Measurements from ENCODE around the gene UNC79. TPM values are rescaled to one million over a fixed set of nuclear protein-coding genes. Genes with fewer than 3 reads are reported as not detected.

Gene UNC79
- total RNA-seq, 1 donor from 2014 or later = 0.10 TPM

DNA sequence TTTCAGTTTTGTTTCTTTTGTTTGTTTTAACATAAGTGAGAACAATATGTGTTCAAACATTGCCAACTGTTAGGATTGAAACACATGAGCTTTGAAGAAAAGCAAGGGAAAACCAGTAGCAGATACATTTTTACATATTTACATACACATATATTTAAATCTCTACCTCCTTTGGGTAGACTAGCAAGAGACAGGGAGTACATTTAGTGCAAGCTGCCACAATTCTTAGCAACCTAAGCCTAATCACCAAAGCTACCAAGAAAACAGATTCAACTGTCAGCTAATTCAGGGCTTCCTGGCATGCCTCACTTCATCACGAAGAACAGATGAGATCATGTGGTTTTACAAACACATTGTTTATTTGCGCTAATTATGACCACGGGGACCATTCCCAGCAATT is 214.5 kb downstream of the UNC79 start:
- Mint-ChIP-seq H3K4me1 (ENCODE audit: low read depth) (no peaks in the 10 kb centered on the region), H3K27ac (ENCODE audit: unreplicated experiment) (no peak overlapping the region), H3K4me3 (ENCODE audit: unreplicated experiment) (no peak overlapping the region), H3K9me3 (ENCODE audit: low read depth) (peaks cover under 1% of the 10 kb centered on the region), H3K27me3 (ENCODE audit: low read depth) (no peaks in the 10 kb centered on the region), H3K36me3 (ENCODE audit: low read depth) (no peaks in the 10 kb centered on the region)
- no peak for DNase-seq (ENCODE audit: low spot score)
- TF ChIP-seq, protein P1, sequence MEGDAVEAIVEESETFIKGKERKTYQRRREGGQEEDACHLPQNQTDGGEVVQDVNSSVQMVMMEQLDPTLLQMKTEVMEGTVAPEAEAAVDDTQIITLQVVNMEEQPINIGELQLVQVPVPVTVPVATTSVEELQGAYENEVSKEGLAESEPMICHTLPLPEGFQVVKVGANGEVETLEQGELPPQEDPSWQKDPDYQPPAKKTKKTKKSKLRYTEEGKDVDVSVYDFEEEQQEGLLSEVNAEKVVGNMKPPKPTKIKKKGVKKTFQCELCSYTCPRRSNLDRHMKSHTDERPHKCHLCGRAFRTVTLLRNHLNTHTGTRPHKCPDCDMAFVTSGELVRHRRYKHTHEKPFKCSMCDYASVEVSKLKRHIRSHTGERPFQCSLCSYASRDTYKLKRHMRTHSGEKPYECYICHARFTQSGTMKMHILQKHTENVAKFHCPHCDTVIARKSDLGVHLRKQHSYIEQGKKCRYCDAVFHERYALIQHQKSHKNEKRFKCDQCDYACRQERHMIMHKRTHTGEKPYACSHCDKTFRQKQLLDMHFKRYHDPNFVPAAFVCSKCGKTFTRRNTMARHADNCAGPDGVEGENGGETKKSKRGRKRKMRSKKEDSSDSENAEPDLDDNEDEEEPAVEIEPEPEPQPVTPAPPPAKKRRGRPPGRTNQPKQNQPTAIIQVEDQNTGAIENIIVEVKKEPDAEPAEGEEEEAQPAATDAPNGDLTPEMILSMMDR (IDR thresholded peaks at IDR 0.05) = no peak

DNA sequence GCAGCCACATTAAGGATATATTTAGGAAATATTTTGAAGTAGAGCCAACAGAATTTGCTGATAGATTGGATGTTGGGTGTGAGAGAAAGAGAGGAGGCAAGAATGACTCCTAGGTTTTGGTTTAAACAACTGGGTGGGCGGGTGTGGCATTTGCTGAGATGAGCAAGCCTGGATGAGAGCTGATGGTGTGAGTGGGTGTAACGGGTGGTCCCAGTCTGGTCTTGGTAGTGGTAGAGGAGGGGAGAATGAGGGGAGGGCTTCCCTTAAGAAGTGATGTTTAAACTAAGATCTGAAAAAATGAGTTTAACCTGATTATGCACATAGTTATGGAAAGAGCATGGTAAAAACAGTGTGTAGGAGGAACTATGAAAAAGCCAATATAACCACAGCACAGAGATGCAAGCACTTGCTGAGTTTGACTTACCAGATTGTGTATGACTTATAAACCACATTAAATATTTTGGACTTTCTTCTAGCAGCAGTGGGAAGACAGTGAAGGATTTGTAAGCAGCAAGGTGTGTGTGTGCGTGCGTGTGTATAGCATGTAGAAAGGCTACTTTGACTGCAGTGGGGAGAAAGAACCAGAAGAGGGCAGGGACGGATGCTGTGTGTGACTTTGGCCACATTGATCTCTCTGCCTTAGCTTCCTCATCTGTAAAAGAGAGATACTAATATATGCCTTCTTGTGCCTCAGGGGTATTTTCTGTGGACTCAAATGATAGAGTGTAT is 217.9 kb downstream of the UNC79 start:
- Mint-ChIP-seq H3K4me1 (ENCODE audit: low read depth) (no peaks in the 10 kb centered on the region), H3K27ac (ENCODE audit: unreplicated experiment) (no peak overlapping the region), H3K9me3 (ENCODE audit: low read depth) (peaks cover 11% of the 10 kb centered on the region), H3K27me3 (ENCODE audit: low read depth) (peaks cover under 1% of the 10 kb centered on the region), H3K4me3 (ENCODE audit: unreplicated experiment) (no peak overlapping the region), H3K36me3 (ENCODE audit: low read depth) (no peaks in the 10 kb centered on the region)
- TF ChIP-seq, protein P1 (IDR thresholded peaks at IDR 0.05) = peak; percentile 48
- DNase-seq (ENCODE audit: low spot score) = no peak

DNA sequence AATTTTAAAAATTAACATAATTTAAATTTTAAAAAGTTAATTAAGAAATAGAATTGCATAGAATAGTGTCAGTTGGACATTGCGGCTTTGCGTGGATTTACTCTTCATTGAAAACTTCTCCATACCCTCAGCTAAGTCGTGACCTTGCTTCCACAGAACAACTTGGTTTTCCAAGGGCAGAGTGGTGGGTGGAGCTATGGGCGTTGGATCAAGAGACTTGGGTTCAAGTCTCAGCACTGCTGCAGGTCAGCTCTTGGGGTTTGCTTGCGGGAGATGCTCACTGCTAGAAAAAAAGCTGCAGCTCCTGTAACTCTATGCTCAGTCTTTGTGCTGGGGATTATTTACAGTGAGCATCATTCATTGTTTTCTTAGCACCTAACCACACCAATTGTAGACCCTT is 223.9 kb downstream of the UNC79 start:
- no peak overlapping the region for H3K4me3 Mint-ChIP-seq (ENCODE audit: unreplicated experiment)
- no peak for DNase-seq (ENCODE audit: low spot score)
- H3K9me3 Mint-ChIP-seq (ENCODE audit: low read depth) = peaks cover 11% of the 10 kb centered on the region
- H3K4me1 Mint-ChIP-seq (ENCODE audit: low read depth) = no peaks in the 10 kb centered on the region
- H3K27me3 Mint-ChIP-seq (ENCODE audit: low read depth) = peaks cover 9% of the 10 kb centered on the region
- H3K36me3 Mint-ChIP-seq (ENCODE audit: low read depth) = no peaks in the 10 kb centered on the region
- TF ChIP-seq, protein P1 (IDR thresholded peaks at IDR 0.05) = no peak
- no peak overlapping the region for H3K27ac Mint-ChIP-seq (ENCODE audit: unreplicated experiment)

DNA sequence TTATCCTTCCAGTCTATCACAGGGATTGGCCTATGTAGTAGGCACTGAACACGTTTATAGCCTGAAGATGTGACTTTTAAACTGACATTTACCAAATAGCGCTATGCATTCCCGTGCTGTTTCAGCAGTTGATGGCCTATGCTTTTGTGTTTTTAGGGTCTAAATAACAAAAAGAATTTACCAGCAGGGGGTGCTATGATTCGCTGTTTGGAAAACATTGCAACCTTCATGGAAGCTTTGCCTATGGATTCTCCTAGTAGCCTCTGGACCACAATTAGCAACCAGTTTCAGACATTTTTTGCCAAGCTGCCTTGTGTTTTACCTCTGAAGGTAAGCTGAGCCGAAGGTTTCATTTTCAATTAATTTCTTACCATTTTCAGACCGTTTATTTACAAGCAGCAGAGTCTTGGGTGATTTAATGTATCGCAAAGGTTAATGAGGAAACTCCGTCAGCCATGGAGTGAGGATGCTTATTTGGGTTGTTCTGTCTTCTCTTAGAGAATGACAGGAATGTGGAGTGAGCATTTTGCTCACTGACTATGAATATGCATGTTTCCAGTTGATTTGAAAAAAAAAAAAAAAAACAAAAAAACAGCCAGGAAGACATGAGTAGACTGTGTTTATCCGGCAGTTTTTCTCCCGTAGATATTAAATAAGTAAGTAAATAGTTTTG is 224.5 kb downstream of the UNC79 start:
- no peak for DNase-seq (ENCODE audit: low spot score)
- Mint-ChIP-seq H3K27ac (ENCODE audit: unreplicated experiment) (no peak overlapping the region), H3K4me1 (ENCODE audit: low read depth) (no peaks in the 10 kb centered on the region), H3K27me3 (ENCODE audit: low read depth) (peaks cover 9% of the 10 kb centered on the region), H3K36me3 (ENCODE audit: low read depth) (no peaks in the 10 kb centered on the region), H3K9me3 (ENCODE audit: low read depth) (peaks cover 10% of the 10 kb centered on the region), H3K4me3 (ENCODE audit: unreplicated experiment) (no peak overlapping the region)
- TF ChIP-seq, protein P1 (IDR thresholded peaks at IDR 0.05) = peak; percentile 80

DNA sequence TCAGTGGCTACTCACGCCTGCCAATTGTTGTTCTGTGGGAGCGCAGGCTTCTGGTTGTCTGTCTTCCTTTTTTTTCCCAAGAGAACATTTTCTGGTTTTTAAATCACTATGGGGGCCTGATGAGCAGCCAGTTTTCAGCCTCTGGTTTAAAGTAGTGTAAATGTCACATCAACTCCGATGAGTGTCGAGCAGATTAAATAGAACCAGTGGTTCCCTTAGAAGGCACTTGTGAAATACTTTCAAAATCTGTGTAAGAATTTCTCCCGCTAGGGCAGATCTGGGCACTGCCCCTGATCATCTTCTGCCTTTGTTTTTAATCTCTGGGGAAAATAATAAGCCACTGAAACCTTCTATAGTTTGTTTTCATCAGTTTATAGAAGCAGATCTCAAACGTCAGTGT is 227.1 kb downstream of the UNC79 start:
- Mint-ChIP-seq H3K27me3 (ENCODE audit: low read depth) (peaks cover 9% of the 10 kb centered on the region), H3K36me3 (ENCODE audit: low read depth) (no peaks in the 10 kb centered on the region), H3K4me1 (ENCODE audit: low read depth) (no peaks in the 10 kb centered on the region), H3K4me3 (ENCODE audit: unreplicated experiment) (no peak overlapping the region), H3K27ac (ENCODE audit: unreplicated experiment) (no peak overlapping the region), H3K9me3 (ENCODE audit: low read depth) (no peaks in the 10 kb centered on the region)
- DNase-seq (ENCODE audit: low spot score) = no peak
- TF ChIP-seq, protein P1 (IDR thresholded peaks at IDR 0.05) = no peak

Measured in chondrocyte (in vitro differentiated cells).